ENCODE measurements around the gene ANKRD49.

The ANKRD49 gene

GRCh38 chr11:94546886-94547285, 53.1 kb downstream of the ANKRD49 start:
- no peak for TF ChIP-seq FOXM1 (IDR thresholded peaks at IDR 0.05; ENCODE audit: borderline replicate concordance, low read depth)
- TF ChIP-seq CREB1 (IDR thresholded peaks at IDR 0.05; ENCODE audit: low read depth) = no peak
- no peak for TF ChIP-seq TEAD4 (IDR thresholded peaks at IDR 0.05)
- TF ChIP-seq EP300 (IDR thresholded peaks at IDR 0.05; ENCODE audit: borderline replicate concordance) = no peak
- no peak for TF ChIP-seq NFIC (IDR thresholded peaks at IDR 0.05)
- TF ChIP-seq MAX (IDR thresholded peaks at IDR 0.05) = no peak
- TF ChIP-seq, protein P1, sequence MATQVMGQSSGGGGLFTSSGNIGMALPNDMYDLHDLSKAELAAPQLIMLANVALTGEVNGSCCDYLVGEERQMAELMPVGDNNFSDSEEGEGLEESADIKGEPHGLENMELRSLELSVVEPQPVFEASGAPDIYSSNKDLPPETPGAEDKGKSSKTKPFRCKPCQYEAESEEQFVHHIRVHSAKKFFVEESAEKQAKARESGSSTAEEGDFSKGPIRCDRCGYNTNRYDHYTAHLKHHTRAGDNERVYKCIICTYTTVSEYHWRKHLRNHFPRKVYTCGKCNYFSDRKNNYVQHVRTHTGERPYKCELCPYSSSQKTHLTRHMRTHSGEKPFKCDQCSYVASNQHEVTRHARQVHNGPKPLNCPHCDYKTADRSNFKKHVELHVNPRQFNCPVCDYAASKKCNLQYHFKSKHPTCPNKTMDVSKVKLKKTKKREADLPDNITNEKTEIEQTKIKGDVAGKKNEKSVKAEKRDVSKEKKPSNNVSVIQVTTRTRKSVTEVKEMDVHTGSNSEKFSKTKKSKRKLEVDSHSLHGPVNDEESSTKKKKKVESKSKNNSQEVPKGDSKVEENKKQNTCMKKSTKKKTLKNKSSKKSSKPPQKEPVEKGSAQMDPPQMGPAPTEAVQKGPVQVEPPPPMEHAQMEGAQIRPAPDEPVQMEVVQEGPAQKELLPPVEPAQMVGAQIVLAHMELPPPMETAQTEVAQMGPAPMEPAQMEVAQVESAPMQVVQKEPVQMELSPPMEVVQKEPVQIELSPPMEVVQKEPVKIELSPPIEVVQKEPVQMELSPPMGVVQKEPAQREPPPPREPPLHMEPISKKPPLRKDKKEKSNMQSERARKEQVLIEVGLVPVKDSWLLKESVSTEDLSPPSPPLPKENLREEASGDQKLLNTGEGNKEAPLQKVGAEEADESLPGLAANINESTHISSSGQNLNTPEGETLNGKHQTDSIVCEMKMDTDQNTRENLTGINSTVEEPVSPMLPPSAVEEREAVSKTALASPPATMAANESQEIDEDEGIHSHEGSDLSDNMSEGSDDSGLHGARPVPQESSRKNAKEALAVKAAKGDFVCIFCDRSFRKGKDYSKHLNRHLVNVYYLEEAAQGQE (IDR thresholded peaks at IDR 0.05; ENCODE audit: low read depth) = no peak
- no peak for TF ChIP-seq ZBTB7A (IDR thresholded peaks at IDR 0.05; ENCODE audit: low read depth)
- TF ChIP-seq TCF12 (IDR thresholded peaks at IDR 0.05; ENCODE audit: low read depth) = no peak
- no peak for TF ChIP-seq EGR1 (IDR thresholded peaks at IDR 0.05)
- TF ChIP-seq YY1 (IDR thresholded peaks at IDR 0.05; ENCODE audit: low read depth) = no peak
- no peak for TF ChIP-seq TAF1 (IDR thresholded peaks at IDR 0.05; ENCODE audit: low read depth)
- TF ChIP-seq RAD21 (IDR thresholded peaks at IDR 0.05; ENCODE audit: low read depth) = no peak

GRCh38 chr11:94549146-94549545, 55.4 kb downstream of the ANKRD49 start:
- TF ChIP-seq EP300 (IDR thresholded peaks at IDR 0.05; ENCODE audit: borderline replicate concordance) (no peak), MAX (IDR thresholded peaks at IDR 0.05) (no peak), ZBTB7A (IDR thresholded peaks at IDR 0.05; ENCODE audit: low read depth) (no peak), FOXM1 (IDR thresholded peaks at IDR 0.05; ENCODE audit: borderline replicate concordance, low read depth) (no peak), TEAD4 (IDR thresholded peaks at IDR 0.05) (no peak)
